Endodermal cell (in vitro differentiated cells): ENCODE data around the gene NATD1. TPM values are rescaled to one million over a fixed set of nuclear protein-coding genes. Genes with fewer than 3 reads are reported as not detected.
A peak's percentile ranks its signal among the peaks of the same experiment; 100 is the strongest.

Source experiments
- DNase-seq: peaks from one replicate; pipeline ENCODE4 v3.0.0-alpha.2; 2017
- H3K27ac ChIP-seq: 2 replicates; pipeline ENCODE4 v1.5.1; 2013; ENCODE audit warnings: mild to moderate bottlenecking, low read depth, low read length, moderate library complexity
- H3K27me3 ChIP-seq: 2 replicates; pipeline ENCODE4 v1.6.1; 2013; ENCODE audit warnings: mild to moderate bottlenecking, low read length, moderate library complexity; ENCODE audit not compliant: insufficient read depth, control insufficient read depth, poor library complexity, severe bottlenecking
- H3K36me3 ChIP-seq: 2 replicates; pipeline ENCODE4 v1.7.0; 2013; ENCODE audit warnings: mild to moderate bottlenecking, low read length, moderate library complexity; ENCODE audit not compliant: control insufficient read depth, insufficient read depth
- H3K4me1 ChIP-seq: one replicate; pipeline ENCODE4 v1.7.0; 2013; ENCODE audit warnings: low read length; ENCODE audit not compliant: control insufficient read depth, insufficient read depth
- H3K4me3 ChIP-seq: 2 replicates; pipeline ENCODE4 v1.5.1; 2013; ENCODE audit warnings: mild to moderate bottlenecking, low read length, moderate library complexity
- H3K9ac ChIP-seq: 2 replicates; pipeline ENCODE4 v1.6.1; 2013; ENCODE audit warnings: mild to moderate bottlenecking, low read length, moderate library complexity; ENCODE audit not compliant: poor library complexity, severe bottlenecking; ENCODE audit errors: extremely low read depth
- H3K9me3 ChIP-seq: 2 replicates; pipeline ENCODE4 v1.6.1; 2013; ENCODE audit warnings: mild to moderate bottlenecking, low read length, moderate library complexity; ENCODE audit not compliant: control insufficient read depth
- H3K27ac Mint-ChIP-seq: 2 replicates; pipeline ENCODE4 v1.8.0; 2020; ENCODE audit warnings: mixed read lengths
- H3K27me3 Mint-ChIP-seq: 2 replicates; pipeline ENCODE4 v1.8.0; 2021; ENCODE audit warnings: mild to moderate bottlenecking, mixed read lengths; ENCODE audit not compliant: insufficient read depth
- H3K36me3 Mint-ChIP-seq: 2 replicates; pipeline ENCODE4 v1.8.0; 2020; ENCODE audit warnings: low read depth, mixed read lengths
- H3K4me1 Mint-ChIP-seq: 2 replicates; pipeline ENCODE4 v1.8.0; 2020; ENCODE audit warnings: mixed read lengths
- H3K4me3 Mint-ChIP-seq: 2 replicates; pipeline ENCODE4 v1.8.0; 2020; ENCODE audit warnings: mild to moderate bottlenecking, moderate library complexity, mixed read lengths
- H3K9me3 Mint-ChIP-seq: 2 replicates; pipeline ENCODE4 v1.8.0; 2020; ENCODE audit warnings: mild to moderate bottlenecking, mixed read lengths
- WGBS, 2 experiments: methylation state at CpG; one replicate each; pipeline versions ENCODE4 v1.1.5 to v1.1.7; 2013; ENCODE audit warnings: missing lambda C conversion rate in 2 of 2, mixed read lengths in 1 of 2; ENCODE audit not compliant: insufficient coverage in 1 of 2, insufficient read length in 1 of 2; 5-methylcytosine and 5-hydroxymethylcytosine counted together
- total RNA-seq, 2 donors: library from RNA; stranded (reverse); fragmentation: NEBNext Ultra II Directional in 1 of 2; extraction: Animal tissue kit (Norgen Biotek cat#: 25700) in 1 of 2; gene quantifications; 2 replicates in 1 of 2; 3 replicates in 1 of 2; pipeline ENCODE4 v1.2.1, GENCODE V29; 2021
- TF ChIP-seq, protein P1 (sequence below): fragments of 200-600 bp; sonication (generic); conservative IDR thresholded peaks from 2 replicates; pipeline ENCODE4 v1.5.0; 2021; ENCODE audit warnings: antibody characterized with exemption, mild to moderate bottlenecking

Gene NATD1
- total RNA-seq, 2 donors from 2014 or later: 12.2 to 17.2 TPM

DNA sequence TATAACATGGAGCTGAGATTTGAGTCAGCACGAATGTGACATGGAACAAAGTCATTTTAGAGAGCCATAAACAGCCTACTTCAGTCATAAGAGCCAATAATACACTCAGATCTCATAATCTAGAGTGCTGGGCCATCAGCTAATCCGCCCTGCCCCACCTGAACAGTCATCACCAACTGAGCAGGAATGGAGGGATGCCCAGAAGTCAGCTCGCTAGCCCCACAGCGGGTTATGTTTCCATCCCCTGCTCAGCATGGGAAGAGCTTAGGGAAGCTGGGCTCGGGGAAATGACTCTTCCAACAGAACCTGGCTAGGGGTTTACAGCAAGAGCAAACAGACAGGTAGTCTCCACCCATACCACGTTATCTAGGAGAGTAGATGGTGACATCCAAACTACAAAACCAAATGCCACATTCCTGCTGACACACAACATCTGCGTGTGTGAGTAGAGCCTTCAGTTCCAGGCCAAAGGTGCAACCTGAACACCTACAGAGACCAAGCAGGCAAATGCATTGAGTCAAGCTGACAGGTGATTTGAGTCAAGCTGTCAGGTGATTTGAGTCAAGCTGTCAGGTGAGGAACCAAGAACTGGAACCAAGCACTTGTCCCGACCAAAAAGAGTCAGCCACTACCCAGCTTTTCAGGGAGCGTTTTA is 41.3 kb downstream of the NATD1 start:
- Histone ChIP-seq H3K27ac (no peak overlapping the region), H3K36me3 (peaks cover 36% of the 10 kb centered on the region), H3K4me1 (peaks cover 20% of the 10 kb centered on the region), H3K9ac (no peak overlapping the region), H3K4me3 (peak overlapping the region; percentile 96), H3K27me3 (no peaks in the 10 kb centered on the region), H3K9me3 (no peaks in the 10 kb centered on the region)
- Mint-ChIP-seq H3K4me3 (peak overlapping the region; percentile 83), H3K27ac (peak overlapping the region; percentile 14), H3K36me3 (peaks cover 19% of the 10 kb centered on the region), H3K4me1 (peaks cover 39% of the 10 kb centered on the region), H3K9me3 (no peaks in the 10 kb centered on the region), H3K27me3 (no peaks in the 10 kb centered on the region)
- TF ChIP-seq, protein P1, sequence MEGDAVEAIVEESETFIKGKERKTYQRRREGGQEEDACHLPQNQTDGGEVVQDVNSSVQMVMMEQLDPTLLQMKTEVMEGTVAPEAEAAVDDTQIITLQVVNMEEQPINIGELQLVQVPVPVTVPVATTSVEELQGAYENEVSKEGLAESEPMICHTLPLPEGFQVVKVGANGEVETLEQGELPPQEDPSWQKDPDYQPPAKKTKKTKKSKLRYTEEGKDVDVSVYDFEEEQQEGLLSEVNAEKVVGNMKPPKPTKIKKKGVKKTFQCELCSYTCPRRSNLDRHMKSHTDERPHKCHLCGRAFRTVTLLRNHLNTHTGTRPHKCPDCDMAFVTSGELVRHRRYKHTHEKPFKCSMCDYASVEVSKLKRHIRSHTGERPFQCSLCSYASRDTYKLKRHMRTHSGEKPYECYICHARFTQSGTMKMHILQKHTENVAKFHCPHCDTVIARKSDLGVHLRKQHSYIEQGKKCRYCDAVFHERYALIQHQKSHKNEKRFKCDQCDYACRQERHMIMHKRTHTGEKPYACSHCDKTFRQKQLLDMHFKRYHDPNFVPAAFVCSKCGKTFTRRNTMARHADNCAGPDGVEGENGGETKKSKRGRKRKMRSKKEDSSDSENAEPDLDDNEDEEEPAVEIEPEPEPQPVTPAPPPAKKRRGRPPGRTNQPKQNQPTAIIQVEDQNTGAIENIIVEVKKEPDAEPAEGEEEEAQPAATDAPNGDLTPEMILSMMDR: no peak
- no peak for DNase-seq
- 90 to 93% methylated on average over 7 to 9 of the region's 9 CpGs for WGBS, 2 experiments

DNA sequence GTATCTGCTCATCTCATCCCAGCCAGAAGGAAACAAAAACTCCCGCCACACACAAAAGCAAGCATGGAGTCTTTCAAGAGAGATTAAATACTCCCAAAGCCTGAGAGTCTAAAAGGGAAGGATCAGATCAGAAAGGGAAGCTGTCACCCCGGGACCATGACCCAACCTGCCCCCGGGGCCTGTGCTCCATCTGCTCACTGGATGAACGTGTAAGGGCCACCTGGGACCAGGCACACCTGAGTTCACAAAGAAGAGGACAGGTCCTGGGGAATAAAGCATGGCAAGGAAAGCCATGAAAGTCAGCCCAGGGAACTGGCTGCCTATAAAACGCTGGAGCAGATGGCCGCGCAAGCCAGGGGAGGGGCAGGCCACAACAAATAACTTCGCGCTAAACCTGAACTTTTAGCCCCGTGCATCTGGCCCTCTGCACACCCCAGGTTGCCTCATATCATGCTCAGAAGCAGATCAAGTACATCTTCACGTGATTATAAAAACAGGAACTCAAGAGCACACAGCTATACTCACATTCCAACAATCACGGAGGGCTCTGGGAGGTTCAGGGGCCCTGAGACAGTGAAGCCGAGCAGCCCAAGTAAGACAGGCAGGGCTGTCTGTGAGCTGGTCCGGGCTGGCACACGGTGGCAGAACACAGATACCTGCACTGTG is 42.7 kb downstream of the NATD1 start:
- Mint-ChIP-seq H3K9me3 (no peaks in the 10 kb centered on the region), H3K36me3 (peaks cover 23% of the 10 kb centered on the region), H3K27me3 (no peaks in the 10 kb centered on the region), H3K4me1 (peaks cover 27% of the 10 kb centered on the region), H3K4me3 (no peak overlapping the region), H3K27ac (peak overlapping the region; percentile 36)
- Histone ChIP-seq H3K27me3 (no peaks in the 10 kb centered on the region), H3K9ac (no peak overlapping the region), H3K36me3 (peaks cover 36% of the 10 kb centered on the region), H3K27ac (no peak overlapping the region), H3K4me3 (no peak overlapping the region), H3K4me1 (peaks cover 14% of the 10 kb centered on the region), H3K9me3 (no peaks in the 10 kb centered on the region)
- TF ChIP-seq, protein P1: no peak
- WGBS, 2 experiments: 94% methylated on average over 11 to 15 of the region's 15 CpGs
- no peak for DNase-seq

DNA sequence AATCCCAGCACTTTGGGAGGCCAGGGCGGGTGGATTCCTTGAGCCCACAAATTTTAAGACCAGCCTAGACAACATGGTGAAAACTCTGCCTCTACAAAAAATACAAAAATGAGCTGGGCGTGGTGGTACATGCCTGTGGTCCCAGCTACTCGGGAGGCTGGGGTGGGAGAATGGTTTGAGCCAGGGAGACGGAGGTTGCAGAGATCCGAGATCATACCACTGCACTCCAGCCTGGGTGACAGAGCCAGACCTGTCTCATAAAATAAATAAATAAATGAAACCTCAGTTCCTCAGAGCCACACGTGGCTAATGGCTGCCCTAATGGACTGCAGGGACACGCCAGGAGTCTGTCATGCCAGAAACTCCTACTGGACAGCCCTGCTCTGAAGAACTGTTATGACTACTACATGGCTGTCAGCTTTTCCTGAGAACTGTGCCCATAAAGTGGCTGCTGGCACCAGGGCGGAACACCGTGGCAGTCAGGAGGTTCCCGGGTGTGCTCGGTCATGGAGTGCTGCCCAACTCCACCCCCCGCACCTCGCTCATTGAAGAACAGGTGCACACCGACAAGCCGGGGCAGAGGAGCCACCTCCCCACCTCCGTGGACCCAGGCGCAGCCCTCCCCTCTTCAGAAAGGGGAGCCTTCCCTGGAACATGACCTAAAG is 43.6 kb downstream of the NATD1 start:
- 96 to 97% methylated on average over 10 to 17 of the region's 17 CpGs for WGBS, 2 experiments
- H3K9ac ChIP-seq: no peak overlapping the region

More for the DNA sequence above, 43.6 kb downstream of the NATD1 start:
- H3K27me3 Mint-ChIP-seq: no peaks in the 10 kb centered on the region
- no peak overlapping the region for H3K27ac ChIP-seq
- no peaks in the 10 kb centered on the region for H3K9me3 Mint-ChIP-seq
- no peak for DNase-seq
- no peak overlapping the region for H3K27ac Mint-ChIP-seq
- H3K27me3 ChIP-seq: no peaks in the 10 kb centered on the region
- peaks cover 24% of the 10 kb centered on the region for H3K4me1 Mint-ChIP-seq
- H3K4me1 ChIP-seq: peaks cover 14% of the 10 kb centered on the region
- H3K36me3 Mint-ChIP-seq: peaks cover 23% of the 10 kb centered on the region
- no peaks in the 10 kb centered on the region for H3K9me3 ChIP-seq
- peaks cover 36% of the 10 kb centered on the region for H3K36me3 ChIP-seq
- H3K4me3 ChIP-seq: no peak overlapping the region
- H3K4me3 Mint-ChIP-seq: no peak overlapping the region
- TF ChIP-seq, protein P1: no peak
